PC-9 (cell line): ENCODE measurements around the gene EPHB1. TPM values are rescaled to one million over a fixed set of nuclear protein-coding genes. Genes with fewer than 3 reads are reported as not detected.

Experiments
- BruUV-seq: library from RNA; stranded (reverse); fragments of 400-500 nt; replicated peaks from 2 replicates; lab custom pipeline; 2021; lab: Mats Ljungman, UMichigan
- CTCF ChIA-PET: fragments of 300-600 bp; sonication (Branson Sonifier 250); formaldehyde crosslinking; loops from one replicate; lab custom pipeline; 2022; ENCODE audit warnings: antibody characterized with exemption; lab: Charles Lee
- POLR2A ChIA-PET: fragments of 300-600 bp; sonication (Branson Sonifier 250); formaldehyde crosslinking; loops from one replicate; lab custom pipeline; 2022; ENCODE audit warnings: antibody characterized with exemption; ENCODE audit not compliant: unreplicated experiment; lab: Charles Lee
- DNase-seq, 2 experiments: peaks; one replicate each; pipeline versions ENCODE4 v3.0.0 to v3.0.0-alpha.2; 2015 to 2022; ENCODE audit warnings: mixed read lengths in 1 of 2
- H2AFZ ChIP-seq: fragments of 200-600 bp; sonication (generic); 2 replicates; pipeline ENCODE4 v1.8.1; 2017; ENCODE audit warnings: antibody characterized with exemption
- H3F3A ChIP-seq: fragments of 200-600 bp; sonication (generic); 2 replicates; pipeline ENCODE4 v1.8.1; 2017; ENCODE audit warnings: antibody characterized with exemption, mild to moderate bottlenecking, low read depth; ENCODE audit not compliant: insufficient read depth
- H3K27ac ChIP-seq: fragments of 200-600 bp; sonication (generic); 2 replicates; pipeline ENCODE4 v1.6.1; 2016; ENCODE audit warnings: mixed run types
- H3K27me3 ChIP-seq: fragments of 200-600 bp; sonication (generic); 2 replicates; pipeline ENCODE4 v1.6.1; 2016; ENCODE audit warnings: low read depth, mixed run types; ENCODE audit not compliant: insufficient read depth
- H3K36me3 ChIP-seq: fragments of 200-600 bp; sonication (generic); 2 replicates; pipeline ENCODE4 v1.6.1; 2016; ENCODE audit warnings: low read depth, mixed run types
- H3K4me1 ChIP-seq: fragments of 200-600 bp; sonication (generic); replicated peaks from 2 replicates; pipeline ENCODE4 v1.6.1; 2016; ENCODE audit warnings: mixed run types; ENCODE audit not compliant: insufficient read depth
- H3K4me2 ChIP-seq: fragments of 200-600 bp; sonication (generic); 2 replicates; pipeline ENCODE4 v1.6.1; 2017; ENCODE audit warnings: mixed run types
- H3K4me3 ChIP-seq: fragments of 200-600 bp; sonication (generic); 2 replicates; pipeline ENCODE4 v1.6.1; 2016; ENCODE audit warnings: mixed run types
- H3K79me2 ChIP-seq: fragments of 200-600 bp; sonication (generic); 2 replicates; pipeline ENCODE4 v1.6.1; 2017; ENCODE audit warnings: low read depth, mixed run types
- H3K9me2 ChIP-seq: fragments of 200-600 bp; sonication (generic); 2 replicates; pipeline ENCODE4 v1.8.1; 2017; ENCODE audit warnings: mild to moderate bottlenecking; ENCODE audit not compliant: insufficient read depth
- H3K9me3 ChIP-seq: fragments of 200-600 bp; sonication (generic); 2 replicates; pipeline ENCODE4 v1.8.1; 2016; ENCODE audit warnings: low read depth; ENCODE audit not compliant: insufficient read depth
- H4K20me1 ChIP-seq: fragments of 200-600 bp; sonication (generic); 2 replicates; pipeline ENCODE4 v1.8.1; 2017; ENCODE audit not compliant: insufficient read depth
- EZH2 ChIP-seq: fragments of 200-600 bp; sonication (generic); IDR thresholded peaks from 2 replicates; pipeline ENCODE4 v1.8.0; 2017; ENCODE audit warnings: antibody characterized with exemption, low read depth
- intact Hi-C: fragments of 100-400 bp; cut with micrococcal nuclease; formaldehyde crosslinking; loops from one replicate; pipeline ENCODE4 v1.10.0; 2022; ENCODE audit not compliant: unreplicated experiment
- total RNA-seq: library from RNA; stranded (reverse); gene quantifications from 2 replicates; pipeline ENCODE4 v1.2.3, GENCODE V29; 2021
- TF ChIP-seq, protein P1 (sequence below): fragments of 200-600 bp; sonication (generic); conservative IDR thresholded peaks from 2 replicates; pipeline ENCODE4 v1.6.1; 2017; ENCODE audit warnings: mixed run types, antibody characterized with exemption, mild to moderate bottlenecking, moderate library complexity

EPHB1 gene
- total RNA-seq, 1 experiment from 2014 or later = 0.15 TPM

DNA sequence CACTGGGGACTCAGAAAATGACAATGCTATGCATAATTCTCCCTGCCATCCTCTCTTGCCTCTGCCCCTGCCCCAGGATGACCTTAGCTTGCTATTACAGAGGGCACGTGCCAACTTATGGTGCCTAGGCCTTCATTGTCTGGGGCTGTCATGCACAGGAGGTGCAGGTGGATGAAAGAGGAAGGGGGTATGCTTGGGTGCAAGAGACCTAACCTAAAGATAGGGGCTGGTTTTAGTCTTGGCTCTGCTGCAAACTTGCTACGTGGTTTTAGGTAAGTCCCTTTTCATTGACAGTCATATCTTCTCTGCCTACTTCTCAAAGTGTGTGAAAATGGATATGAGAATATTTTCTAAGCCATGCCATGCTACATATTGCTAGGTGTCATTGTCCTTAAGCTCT, 161.3 kb downstream of the EPHB1 start:
- Histone ChIP-seq H3K79me2 (no peaks in the 10 kb centered on the region), H3K9me3 (no peaks in the 10 kb centered on the region), H3K9me2 (no peaks in the 10 kb centered on the region), H3K27ac (no peak overlapping the region), H3K4me2 (no peak overlapping the region), H3F3A (no peaks in the 10 kb centered on the region), H2AFZ (no peak overlapping the region), H3K4me3 (no peak overlapping the region), H3K4me1 (no peaks in the 10 kb centered on the region), H3K27me3 (peaks cover 9% of the 10 kb centered on the region; the same call in 1 of the 2 replicates), H4K20me1 (no peaks in the 10 kb centered on the region), H3K36me3 (no peaks in the 10 kb centered on the region)
- TF ChIP-seq EZH2 = no peak
- TF ChIP-seq, protein P1, sequence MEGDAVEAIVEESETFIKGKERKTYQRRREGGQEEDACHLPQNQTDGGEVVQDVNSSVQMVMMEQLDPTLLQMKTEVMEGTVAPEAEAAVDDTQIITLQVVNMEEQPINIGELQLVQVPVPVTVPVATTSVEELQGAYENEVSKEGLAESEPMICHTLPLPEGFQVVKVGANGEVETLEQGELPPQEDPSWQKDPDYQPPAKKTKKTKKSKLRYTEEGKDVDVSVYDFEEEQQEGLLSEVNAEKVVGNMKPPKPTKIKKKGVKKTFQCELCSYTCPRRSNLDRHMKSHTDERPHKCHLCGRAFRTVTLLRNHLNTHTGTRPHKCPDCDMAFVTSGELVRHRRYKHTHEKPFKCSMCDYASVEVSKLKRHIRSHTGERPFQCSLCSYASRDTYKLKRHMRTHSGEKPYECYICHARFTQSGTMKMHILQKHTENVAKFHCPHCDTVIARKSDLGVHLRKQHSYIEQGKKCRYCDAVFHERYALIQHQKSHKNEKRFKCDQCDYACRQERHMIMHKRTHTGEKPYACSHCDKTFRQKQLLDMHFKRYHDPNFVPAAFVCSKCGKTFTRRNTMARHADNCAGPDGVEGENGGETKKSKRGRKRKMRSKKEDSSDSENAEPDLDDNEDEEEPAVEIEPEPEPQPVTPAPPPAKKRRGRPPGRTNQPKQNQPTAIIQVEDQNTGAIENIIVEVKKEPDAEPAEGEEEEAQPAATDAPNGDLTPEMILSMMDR = no peak
- DNase-seq = no peak
- CTCF ChIA-PET = no interaction called here
- POLR2A ChIA-PET = no interaction called here
- intact Hi-C loops = no loop called here
- no TSS peak for BruUV-seq

DNA sequence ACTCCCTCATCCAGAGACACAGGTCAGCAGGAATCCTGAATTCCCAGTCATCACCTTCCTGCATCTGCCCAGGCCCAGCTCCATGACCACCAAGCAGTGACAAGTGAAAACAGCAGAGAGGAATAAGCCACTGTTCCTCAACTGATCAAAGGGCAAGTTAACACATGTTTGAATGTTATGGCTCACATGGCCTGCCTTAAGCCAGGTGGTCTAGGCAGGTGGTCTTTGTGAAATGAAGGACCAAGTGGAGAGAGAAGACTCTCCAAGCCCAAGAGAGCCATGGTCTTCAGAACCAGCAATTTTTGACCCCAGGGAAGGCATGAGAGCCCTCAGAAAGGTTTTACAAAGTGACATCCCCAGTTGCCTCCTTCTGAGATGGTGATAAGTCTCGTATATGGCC, 161.8 kb downstream of the EPHB1 start:
- no TSS peak for BruUV-seq
- ChIA-PET POLR2A (no interaction called here), CTCF (no interaction called here)
- DNase-seq = no peak
- Histone ChIP-seq H3K27me3 (peaks cover 9% of the 10 kb centered on the region; the same call in 1 of the 2 replicates), H3K27ac (no peak overlapping the region), H3F3A (no peaks in the 10 kb centered on the region), H3K9me3 (no peaks in the 10 kb centered on the region), H3K4me2 (no peak overlapping the region), H4K20me1 (no peaks in the 10 kb centered on the region), H3K9me2 (no peaks in the 10 kb centered on the region), H2AFZ (no peak overlapping the region), H3K4me3 (no peak overlapping the region), H3K79me2 (no peaks in the 10 kb centered on the region), H3K36me3 (no peaks in the 10 kb centered on the region), H3K4me1 (no peaks in the 10 kb centered on the region)
- intact Hi-C loops = no loop called here
- TF ChIP-seq EZH2 = no peak
- TF ChIP-seq, protein P1 = no peak

DNA sequence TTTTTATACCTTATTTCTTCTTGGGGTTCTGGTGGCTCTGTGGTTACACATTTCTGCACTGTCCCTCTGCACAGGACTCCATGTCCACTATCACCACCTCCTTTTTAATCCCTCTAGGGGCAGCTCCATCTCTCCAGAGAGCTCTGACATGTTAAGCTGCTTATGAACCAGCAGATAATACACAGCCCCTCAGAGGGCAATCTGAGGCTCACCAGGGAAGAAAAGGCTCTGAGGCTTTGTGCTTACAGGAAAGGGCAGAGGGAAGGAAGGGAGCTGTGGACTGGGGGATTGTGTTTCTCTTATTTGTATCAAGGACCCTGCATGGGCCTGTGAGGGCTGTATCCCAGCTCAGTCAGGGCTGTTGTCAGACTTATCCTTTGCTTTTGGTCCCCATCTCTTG, 164.5 kb downstream of the EPHB1 start:
- DNase-seq = no peak
- no peaks in the 10 kb centered on the region for H3K36me3 ChIP-seq
- BruUV-seq = no TSS peak
- H3K4me1 ChIP-seq = no peaks in the 10 kb centered on the region
- no peaks in the 10 kb centered on the region for H4K20me1 ChIP-seq
- no peaks in the 10 kb centered on the region for H3K79me2 ChIP-seq
- H3K4me3 ChIP-seq = no peak overlapping the region
- ChIA-PET CTCF (no interaction called here), POLR2A (no interaction called here)
- H3K27me3 ChIP-seq = peaks cover 26% of the 10 kb centered on the region
- no peaks in the 10 kb centered on the region for H3K9me3 ChIP-seq
- H3K9me2 ChIP-seq = no peaks in the 10 kb centered on the region
- intact Hi-C loops = no loop called here
- H3K4me2 ChIP-seq = no peak overlapping the region
- no peak for TF ChIP-seq EZH2
- TF ChIP-seq, protein P1 = no peak
- no peak overlapping the region for H2AFZ ChIP-seq
- H3K27ac ChIP-seq = no peak overlapping the region
- H3F3A ChIP-seq = no peaks in the 10 kb centered on the region
